K562 (cell line): Measurements from ENCODE around the gene ARHGEF38. TPM values are rescaled to one million over a fixed set of nuclear protein-coding genes. Genes with fewer than 3 reads are reported as not detected.

Experiments
- NFIC ChIP-seq: fragments of 450-650 bp; IDR thresholded peaks from 2 replicates; pipeline ENCODE4 v1.6.1; 2017; ENCODE audit warnings: mild to moderate bottlenecking, inconsistent platforms
- PHF8 ChIP-seq: fragments of 200-600 bp; sonication (generic); IDR thresholded peaks from 2 replicates; pipeline ENCODE4 v1.6.1; 2012; ENCODE audit warnings: mixed run types, mild to moderate bottlenecking, inconsistent platforms, low read length, moderate library complexity, borderline replicate concordance
- polyA plus RNA-seq, 8 experiments: library from polyadenylated mRNA; depleted of rRNA in 4 of 8; stranded (reverse) in 5 of 8; unstranded in 3 of 8; fragments of >200 nt; fragmentation: Nextera tagmentation in 2 of 8; fragmentation: Illumina TruSeq in 1 of 8; extraction: Ambion mirVana in 2 of 8; extraction: Trizol in 1 of 8; gene quantifications; 2 replicates each; pipeline versions ENCODE4 v1.2.1 to v1.2.3, GENCODE V29; 2011 to 2014; ENCODE audit warnings: inconsistent platforms in 1 of 8, missing spikeins in 1 of 8
- total RNA-seq, 7 experiments: library from RNA; depleted of rRNA in 6 of 7; stranded (reverse); fragments of >200 nt in 6 of 7; fragmentation: Illumina TruSeq in 2 of 7; extraction: Trizol in 2 of 7; gene quantifications; 2 replicates each; pipeline versions ENCODE4 v1.2.1 to v1.2.3, GENCODE V29; 2011 to 2021; ENCODE audit warnings: low replicate concordance in 1 of 7
- TF ChIP-seq, protein P1 (sequence below), 2 experiments: IDR thresholded peaks in 1 of 2; conservative IDR thresholded peaks in 1 of 2; 2 replicates each; pipeline ENCODE4 v1.6.1; 2016; ENCODE audit warnings: low read depth in 2 of 2, mild to moderate bottlenecking in 1 of 2, missing compliant biosample characterization in 1 of 2, missing genetic modification characterization in 1 of 2, moderate library complexity in 1 of 2
- TF ChIP-seq, protein P2 (sequence below): fragments of 450-650 bp; formaldehyde crosslinking; IDR thresholded peaks from 2 replicates; pipeline ENCODE4 v1.4.0; 2020; ENCODE audit warnings: mild to moderate bottlenecking, moderate library complexity
- TF ChIP-seq, protein P3 (sequence below): fragments of 250-450 bp; sonication (Bioruptor Pico); IDR thresholded peaks from 2 replicates; pipeline ENCODE4 v1.8.0; 2021; ENCODE audit warnings: mild to moderate bottlenecking, moderate library complexity

The ARHGEF38 gene
- total and polyA plus RNA-seq, 9 of the 15 experiments (the other 6 are each of a cell fraction or from before 2014, with no cell fraction given), result 0.17 TPM; not detected in 8

DNA sequence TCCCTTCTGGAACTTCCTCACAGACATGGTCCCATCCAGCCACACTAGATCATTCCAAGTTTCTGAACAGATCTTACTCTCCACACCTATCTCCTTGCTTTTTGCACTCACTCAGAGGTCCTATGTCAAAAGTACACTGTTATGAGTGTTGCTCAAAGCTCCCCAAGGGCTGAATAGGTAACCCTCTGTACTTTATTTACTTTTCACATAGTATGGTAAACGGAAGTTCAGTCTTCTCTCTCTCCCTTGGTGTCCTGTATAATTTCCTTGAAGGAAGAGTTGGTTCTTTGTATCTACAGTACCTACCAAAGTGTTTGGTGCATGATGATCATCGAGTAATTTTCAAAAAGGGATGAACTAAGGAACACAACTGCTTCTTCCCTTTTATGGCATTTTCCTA is 74.4 kb downstream of the ARHGEF38 start (continued):
- TF ChIP-seq, protein P1, sequence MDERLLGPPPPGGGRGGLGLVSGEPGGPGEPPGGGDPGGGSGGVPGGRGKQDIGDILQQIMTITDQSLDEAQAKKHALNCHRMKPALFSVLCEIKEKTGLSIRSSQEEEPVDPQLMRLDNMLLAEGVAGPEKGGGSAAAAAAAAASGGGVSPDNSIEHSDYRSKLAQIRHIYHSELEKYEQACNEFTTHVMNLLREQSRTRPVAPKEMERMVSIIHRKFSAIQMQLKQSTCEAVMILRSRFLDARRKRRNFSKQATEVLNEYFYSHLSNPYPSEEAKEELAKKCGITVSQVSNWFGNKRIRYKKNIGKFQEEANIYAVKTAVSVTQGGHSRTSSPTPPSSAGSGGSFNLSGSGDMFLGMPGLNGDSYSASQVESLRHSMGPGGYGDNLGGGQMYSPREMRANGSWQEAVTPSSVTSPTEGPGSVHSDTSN (CRISPR knock-in tag; IDR thresholded peaks at IDR 0.05; ENCODE audit: low read depth), result no peak
- TF ChIP-seq, protein P1 (tag; conservative IDR thresholded peaks at IDR 0.05; ENCODE audit: low read depth), result no peak
- TF ChIP-seq, protein P2, sequence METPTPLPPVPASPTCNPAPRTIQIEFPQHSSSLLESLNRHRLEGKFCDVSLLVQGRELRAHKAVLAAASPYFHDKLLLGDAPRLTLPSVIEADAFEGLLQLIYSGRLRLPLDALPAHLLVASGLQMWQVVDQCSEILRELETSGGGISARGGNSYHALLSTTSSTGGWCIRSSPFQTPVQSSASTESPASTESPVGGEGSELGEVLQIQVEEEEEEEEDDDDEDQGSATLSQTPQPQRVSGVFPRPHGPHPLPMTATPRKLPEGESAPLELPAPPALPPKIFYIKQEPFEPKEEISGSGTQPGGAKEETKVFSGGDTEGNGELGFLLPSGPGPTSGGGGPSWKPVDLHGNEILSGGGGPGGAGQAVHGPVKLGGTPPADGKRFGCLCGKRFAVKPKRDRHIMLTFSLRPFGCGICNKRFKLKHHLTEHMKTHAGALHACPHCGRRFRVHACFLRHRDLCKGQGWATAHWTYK (CRISPR knock-in tag), result no peak
- TF ChIP-seq, protein P3, sequence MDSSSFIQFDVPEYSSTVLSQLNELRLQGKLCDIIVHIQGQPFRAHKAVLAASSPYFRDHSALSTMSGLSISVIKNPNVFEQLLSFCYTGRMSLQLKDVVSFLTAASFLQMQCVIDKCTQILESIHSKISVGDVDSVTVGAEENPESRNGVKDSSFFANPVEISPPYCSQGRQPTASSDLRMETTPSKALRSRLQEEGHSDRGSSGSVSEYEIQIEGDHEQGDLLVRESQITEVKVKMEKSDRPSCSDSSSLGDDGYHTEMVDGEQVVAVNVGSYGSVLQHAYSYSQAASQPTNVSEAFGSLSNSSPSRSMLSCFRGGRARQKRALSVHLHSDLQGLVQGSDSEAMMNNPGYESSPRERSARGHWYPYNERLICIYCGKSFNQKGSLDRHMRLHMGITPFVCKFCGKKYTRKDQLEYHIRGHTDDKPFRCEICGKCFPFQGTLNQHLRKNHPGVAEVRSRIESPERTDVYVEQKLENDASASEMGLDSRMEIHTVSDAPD, result no peak
- TF ChIP-seq NFIC (no peak), PHF8 (no peak)
- TF ChIP-seq, all 486 proteins: peak for 0
